Measurements from ENCODE around the gene ZFAND2B.

GRCh38 chr2:219158586-219158985, 48.0 kb upstream of the ZFAND2B start:
- TF ChIP-seq POLR2A (IDR thresholded peaks at IDR 0.05) (no peak), CTCF (IDR thresholded peaks at IDR 0.05) (no peak)

Measured in esophagus squamous epithelium (tissue), 4 donors.